ENCODE measurements around the gene UBE2U. TPM values are rescaled to one million over a fixed set of nuclear protein-coding genes. Genes with fewer than 3 reads are reported as not detected.

Gene UBE2U
- total RNA-seq, 2 donors from 2014 or later, result not detected

DNA sequence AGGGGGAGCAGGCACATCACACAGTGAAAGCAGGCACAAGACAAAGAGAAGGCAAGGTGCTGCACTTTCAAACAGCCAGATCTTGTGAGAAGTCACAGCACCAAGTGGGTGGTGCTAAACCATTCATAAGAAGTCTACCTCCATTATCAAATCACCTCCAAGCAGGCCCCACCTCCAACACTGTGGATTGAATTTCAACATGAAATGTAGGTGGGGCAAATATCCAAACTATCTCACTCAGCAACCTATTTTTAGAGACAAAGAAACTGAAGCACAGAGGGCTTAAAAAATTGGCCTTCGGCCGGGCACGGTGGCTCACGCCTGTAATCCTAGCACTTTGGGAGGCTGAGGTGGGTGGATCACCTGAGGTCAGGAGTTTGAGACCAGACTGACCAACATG is 90.4 kb downstream of the UBE2U start:
- DNase-seq, result no peak
- no peak overlapping the region for H3K27ac Mint-ChIP-seq
- Histone ChIP-seq H3K9ac (ENCODE audit: extremely low read depth, low read length, poor library complexity, severe bottlenecking) (no peak overlapping the region), H3K4me3 (ENCODE audit: low read length) (no peak overlapping the region), H3K36me3 (ENCODE audit: control insufficient read depth, insufficient read depth, low read length) (no peaks in the 10 kb centered on the region), H3K27ac (ENCODE audit: low read depth, low read length) (no peak overlapping the region), H3K4me1 (ENCODE audit: control insufficient read depth, insufficient read depth, low read length) (no peaks in the 10 kb centered on the region), H3K27me3 (ENCODE audit: control insufficient read depth, insufficient read depth, low read length, poor library complexity, severe bottlenecking) (peaks cover 9% of the 10 kb centered on the region), H3K9me3 (ENCODE audit: control insufficient read depth, low read length) (peaks cover 21% of the 10 kb centered on the region)
- no peaks in the 10 kb centered on the region for H3K36me3 Mint-ChIP-seq (ENCODE audit: low read depth)
- peaks cover 8% of the 10 kb centered on the region for H3K4me1 Mint-ChIP-seq
- peaks cover 12% of the 10 kb centered on the region for H3K9me3 Mint-ChIP-seq
- H3K27me3 Mint-ChIP-seq (ENCODE audit: insufficient read depth), result peaks cover 25% of the 10 kb centered on the region
- WGBS, 2 experiments (ENCODE audit: insufficient coverage in 1 of 2, insufficient read length in 1 of 2), result 87 to 89% methylated on average over 4 of the region's 4 CpGs
- TF ChIP-seq, protein P1, sequence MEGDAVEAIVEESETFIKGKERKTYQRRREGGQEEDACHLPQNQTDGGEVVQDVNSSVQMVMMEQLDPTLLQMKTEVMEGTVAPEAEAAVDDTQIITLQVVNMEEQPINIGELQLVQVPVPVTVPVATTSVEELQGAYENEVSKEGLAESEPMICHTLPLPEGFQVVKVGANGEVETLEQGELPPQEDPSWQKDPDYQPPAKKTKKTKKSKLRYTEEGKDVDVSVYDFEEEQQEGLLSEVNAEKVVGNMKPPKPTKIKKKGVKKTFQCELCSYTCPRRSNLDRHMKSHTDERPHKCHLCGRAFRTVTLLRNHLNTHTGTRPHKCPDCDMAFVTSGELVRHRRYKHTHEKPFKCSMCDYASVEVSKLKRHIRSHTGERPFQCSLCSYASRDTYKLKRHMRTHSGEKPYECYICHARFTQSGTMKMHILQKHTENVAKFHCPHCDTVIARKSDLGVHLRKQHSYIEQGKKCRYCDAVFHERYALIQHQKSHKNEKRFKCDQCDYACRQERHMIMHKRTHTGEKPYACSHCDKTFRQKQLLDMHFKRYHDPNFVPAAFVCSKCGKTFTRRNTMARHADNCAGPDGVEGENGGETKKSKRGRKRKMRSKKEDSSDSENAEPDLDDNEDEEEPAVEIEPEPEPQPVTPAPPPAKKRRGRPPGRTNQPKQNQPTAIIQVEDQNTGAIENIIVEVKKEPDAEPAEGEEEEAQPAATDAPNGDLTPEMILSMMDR (conservative IDR thresholded peaks at IDR 0.05), result no peak
- no peak overlapping the region for H3K4me3 Mint-ChIP-seq

DNA sequence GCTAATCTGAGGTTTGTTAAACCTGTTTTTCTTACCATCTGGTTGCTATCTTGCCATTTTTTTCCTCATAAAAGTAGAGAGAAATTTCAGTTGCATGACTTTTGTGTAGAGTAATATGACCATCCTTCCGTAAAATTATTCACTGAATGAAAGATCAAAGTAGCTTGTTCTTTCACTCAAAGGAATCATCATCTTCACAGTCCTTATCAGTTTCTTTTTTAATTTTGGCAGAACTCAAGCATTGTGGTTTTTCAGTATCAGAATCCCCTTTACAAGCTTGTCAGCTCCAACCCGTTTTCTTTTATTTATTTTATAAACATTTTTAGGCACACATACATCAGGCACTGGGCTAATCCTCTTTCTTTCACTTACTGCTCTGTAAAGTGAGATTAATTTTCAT is 91.7 kb downstream of the UBE2U start:
- DNase-seq, result no peak
- Histone ChIP-seq H3K36me3 (ENCODE audit: control insufficient read depth, insufficient read depth, low read length) (no peaks in the 10 kb centered on the region), H3K9ac (ENCODE audit: extremely low read depth, low read length, poor library complexity, severe bottlenecking) (no peak overlapping the region), H3K27me3 (ENCODE audit: control insufficient read depth, insufficient read depth, low read length, poor library complexity, severe bottlenecking) (peaks cover 9% of the 10 kb centered on the region), H3K27ac (ENCODE audit: low read depth, low read length) (no peak overlapping the region), H3K4me1 (ENCODE audit: control insufficient read depth, insufficient read depth, low read length) (no peaks in the 10 kb centered on the region), H3K9me3 (ENCODE audit: control insufficient read depth, low read length) (peaks cover 21% of the 10 kb centered on the region), H3K4me3 (ENCODE audit: low read length) (no peak overlapping the region)
- 85 to 100% methylated on average over 1 to 2 of the region's 2 CpGs for WGBS, 2 experiments (ENCODE audit: insufficient coverage in 1 of 2, insufficient read length in 1 of 2)
- TF ChIP-seq, protein P1 (conservative IDR thresholded peaks at IDR 0.05), result no peak
- peaks cover 8% of the 10 kb centered on the region for H3K4me1 Mint-ChIP-seq
- H3K9me3 Mint-ChIP-seq, result peaks cover 12% of the 10 kb centered on the region
- H3K4me3 Mint-ChIP-seq, result no peak overlapping the region
- peaks cover 22% of the 10 kb centered on the region for H3K27me3 Mint-ChIP-seq (ENCODE audit: insufficient read depth)
- no peak overlapping the region for H3K27ac Mint-ChIP-seq
- no peaks in the 10 kb centered on the region for H3K36me3 Mint-ChIP-seq (ENCODE audit: low read depth)

DNA sequence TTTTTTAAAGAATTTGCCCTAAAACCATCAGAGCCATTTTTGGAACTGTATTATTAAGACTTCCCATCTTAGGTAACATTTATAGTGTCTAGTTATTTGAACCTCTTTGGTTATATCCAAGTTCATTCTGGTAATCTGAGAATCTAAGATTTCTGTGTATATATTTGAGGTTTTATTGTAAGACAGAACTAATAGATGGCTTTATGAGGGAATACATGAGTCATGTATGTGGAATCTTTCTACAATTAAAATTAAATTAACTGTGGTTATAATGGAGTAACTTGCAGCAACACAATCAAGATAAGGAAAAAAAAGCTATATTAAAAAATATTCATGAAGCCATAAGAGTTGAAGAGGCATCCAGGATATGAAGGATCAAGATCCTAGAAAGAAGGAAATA is 92.1 kb downstream of the UBE2U start:
- H3K36me3 Mint-ChIP-seq (ENCODE audit: low read depth), result no peaks in the 10 kb centered on the region
- Histone ChIP-seq H3K27me3 (ENCODE audit: control insufficient read depth, insufficient read depth, low read length, poor library complexity, severe bottlenecking) (peaks cover 9% of the 10 kb centered on the region), H3K9me3 (ENCODE audit: control insufficient read depth, low read length) (peaks cover 21% of the 10 kb centered on the region), H3K36me3 (ENCODE audit: control insufficient read depth, insufficient read depth, low read length) (no peaks in the 10 kb centered on the region), H3K4me3 (ENCODE audit: low read length) (no peak overlapping the region), H3K27ac (ENCODE audit: low read depth, low read length) (no peak overlapping the region), H3K9ac (ENCODE audit: extremely low read depth, low read length, poor library complexity, severe bottlenecking) (no peak overlapping the region), H3K4me1 (ENCODE audit: control insufficient read depth, insufficient read depth, low read length) (no peaks in the 10 kb centered on the region)
- no peak overlapping the region for H3K4me3 Mint-ChIP-seq
- H3K4me1 Mint-ChIP-seq, result peaks cover 8% of the 10 kb centered on the region
- no peak overlapping the region for H3K27ac Mint-ChIP-seq
- TF ChIP-seq, protein P1 (conservative IDR thresholded peaks at IDR 0.05), result no peak
- H3K27me3 Mint-ChIP-seq (ENCODE audit: insufficient read depth), result peaks cover 22% of the 10 kb centered on the region
- no peak for DNase-seq
- H3K9me3 Mint-ChIP-seq, result peaks cover 12% of the 10 kb centered on the region

Measured in endodermal cell (in vitro differentiated cells).